SU-DHL-6 (cell line): ENCODE results near the gene CD52.

ENCODE experiments used
- H2AFZ ChIP-seq: fragments of 200-600 bp; sonication (generic); 2 replicates; pipeline ENCODE4 v1.6.1; 2014; ENCODE audit warnings: low read depth, mild to moderate bottlenecking, moderate library complexity, mixed read lengths, antibody characterized with exemption, low read length; ENCODE audit not compliant: severe bottlenecking
- H3F3A ChIP-seq: fragments of 200-600 bp; shearing (Covaris generic); 2 replicates; pipeline ENCODE4 v1.6.0; 2016; ENCODE audit warnings: antibody characterized with exemption, mild to moderate bottlenecking; ENCODE audit not compliant: insufficient read depth
- H3K27ac ChIP-seq: fragments of 200-600 bp; sonication (generic); 2 replicates; pipeline ENCODE4 v1.5.1; 2016; ENCODE audit warnings: low read depth, mild to moderate bottlenecking, low read length, moderate library complexity, mixed read lengths
- H3K27me3 ChIP-seq: fragments of 200-600 bp; sonication (generic), shearing (Covaris generic); 2 replicates; pipeline ENCODE4 v1.6.0; 2014; ENCODE audit warnings: mild to moderate bottlenecking, low read length
- H3K36me3 ChIP-seq: fragments of 200-600 bp; sonication (generic); 2 replicates; pipeline ENCODE4 v1.6.1; 2014; ENCODE audit warnings: mild to moderate bottlenecking, low read length, mixed read lengths
- H3K4me2 ChIP-seq: fragments of 300-600, 200-600 bp; shearing (Covaris generic), sonication (generic); 2 replicates; pipeline ENCODE4 v1.6.0; 2014; ENCODE audit warnings: low read length, low read depth, mild to moderate bottlenecking; ENCODE audit not compliant: poor library complexity, severe bottlenecking
- H3K4me3 ChIP-seq: fragments of 200-600 bp; sonication (generic); 2 replicates; pipeline ENCODE4 v1.5.1; 2014; ENCODE audit warnings: antibody characterized with exemption, low read length, mild to moderate bottlenecking, mixed read lengths; ENCODE audit not compliant: insufficient read depth, poor library complexity, severe bottlenecking
- H3K79me2 ChIP-seq: fragments of 200-600 bp; sonication (generic); 2 replicates; pipeline ENCODE4 v1.6.1; 2014; ENCODE audit warnings: mild to moderate bottlenecking, low read length, moderate library complexity; ENCODE audit not compliant: insufficient read depth
- H3K9ac ChIP-seq: fragments of 200-600 bp; sonication (generic); 2 replicates; pipeline ENCODE4 v1.7.0; 2014; ENCODE audit warnings: mild to moderate bottlenecking, low read length
- H3K9me2 ChIP-seq: fragments of 200-600 bp; sonication (generic); replicated peaks from 2 replicates; pipeline ENCODE4 v1.6.1; 2014; ENCODE audit warnings: low read length; ENCODE audit not compliant: insufficient read depth
- H3K9me3 ChIP-seq: fragments of 200-600 bp; sonication (generic); 2 replicates; pipeline ENCODE4 v1.6.1; 2014; ENCODE audit warnings: low read length, mixed read lengths; ENCODE audit not compliant: insufficient read depth
- H4K20me1 ChIP-seq: fragments of 200-600 bp; sonication (generic); 2 replicates; pipeline ENCODE4 v1.6.1; 2014; ENCODE audit warnings: low read depth, mild to moderate bottlenecking, antibody characterized with exemption, low read length, moderate library complexity, mixed read lengths
- CTCF ChIP-seq: fragments of 200-600 bp; sonication (generic); IDR thresholded peaks from one replicate; pipeline ENCODE4 v1.5.1; 2017; ENCODE audit warnings: antibody characterized with exemption, mild to moderate bottlenecking, low read length, moderate library complexity; ENCODE audit not compliant: insufficient read depth, poor library complexity, severe bottlenecking
- EZH2phosphoT487 ChIP-seq: fragments of 200-600 bp; sonication (generic), shearing (Covaris generic); conservative IDR thresholded peaks from 2 replicates; pipeline ENCODE4 v1.6.1; 2018; ENCODE audit warnings: mild to moderate bottlenecking, antibody characterized with exemption, low read length, moderate library complexity, mixed read lengths

CD52 gene

DNA sequence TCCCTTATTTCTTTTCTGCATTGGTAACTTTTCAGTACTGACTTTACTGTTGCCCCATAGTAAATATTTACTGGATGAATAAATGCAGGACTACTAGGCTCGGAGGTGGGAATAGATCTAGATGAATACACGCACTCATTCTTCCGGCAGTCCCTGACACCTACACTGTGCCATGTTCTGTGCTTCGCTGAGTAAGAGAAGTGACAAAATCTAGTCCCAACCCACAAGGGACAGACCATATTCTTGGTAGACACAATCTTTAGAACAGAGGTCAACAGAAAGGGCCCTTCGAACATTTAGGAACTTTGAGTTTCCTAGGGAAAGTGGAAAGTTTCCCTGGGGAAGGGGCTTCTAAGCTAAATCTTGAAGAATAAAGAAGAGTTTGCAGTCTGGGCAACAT is 3.3 kb upstream of the CD52 start:
- no peak overlapping the region for H3K4me2 ChIP-seq
- no peak overlapping the region for H2AFZ ChIP-seq
- H4K20me1 ChIP-seq, result no peaks in the 10 kb centered on the region
- H3K36me3 ChIP-seq, result no peaks in the 10 kb centered on the region
- H3K27ac ChIP-seq, result peak overlapping the region; percentile 7; the same call in 1 of the 2 replicates
- H3K79me2 ChIP-seq, result peaks cover 20% of the 10 kb centered on the region
- no peaks in the 10 kb centered on the region for H3K9me3 ChIP-seq
- no peak overlapping the region for H3K4me3 ChIP-seq
- H3K9ac ChIP-seq, result no peak overlapping the region
- no peaks in the 10 kb centered on the region for H3K9me2 ChIP-seq
- H3F3A ChIP-seq, result peaks cover 31% of the 10 kb centered on the region
- TF ChIP-seq EZH2phosphoT487, result no peak
- no peak for TF ChIP-seq CTCF
- H3K27me3 ChIP-seq, result no peaks in the 10 kb centered on the region

DNA sequence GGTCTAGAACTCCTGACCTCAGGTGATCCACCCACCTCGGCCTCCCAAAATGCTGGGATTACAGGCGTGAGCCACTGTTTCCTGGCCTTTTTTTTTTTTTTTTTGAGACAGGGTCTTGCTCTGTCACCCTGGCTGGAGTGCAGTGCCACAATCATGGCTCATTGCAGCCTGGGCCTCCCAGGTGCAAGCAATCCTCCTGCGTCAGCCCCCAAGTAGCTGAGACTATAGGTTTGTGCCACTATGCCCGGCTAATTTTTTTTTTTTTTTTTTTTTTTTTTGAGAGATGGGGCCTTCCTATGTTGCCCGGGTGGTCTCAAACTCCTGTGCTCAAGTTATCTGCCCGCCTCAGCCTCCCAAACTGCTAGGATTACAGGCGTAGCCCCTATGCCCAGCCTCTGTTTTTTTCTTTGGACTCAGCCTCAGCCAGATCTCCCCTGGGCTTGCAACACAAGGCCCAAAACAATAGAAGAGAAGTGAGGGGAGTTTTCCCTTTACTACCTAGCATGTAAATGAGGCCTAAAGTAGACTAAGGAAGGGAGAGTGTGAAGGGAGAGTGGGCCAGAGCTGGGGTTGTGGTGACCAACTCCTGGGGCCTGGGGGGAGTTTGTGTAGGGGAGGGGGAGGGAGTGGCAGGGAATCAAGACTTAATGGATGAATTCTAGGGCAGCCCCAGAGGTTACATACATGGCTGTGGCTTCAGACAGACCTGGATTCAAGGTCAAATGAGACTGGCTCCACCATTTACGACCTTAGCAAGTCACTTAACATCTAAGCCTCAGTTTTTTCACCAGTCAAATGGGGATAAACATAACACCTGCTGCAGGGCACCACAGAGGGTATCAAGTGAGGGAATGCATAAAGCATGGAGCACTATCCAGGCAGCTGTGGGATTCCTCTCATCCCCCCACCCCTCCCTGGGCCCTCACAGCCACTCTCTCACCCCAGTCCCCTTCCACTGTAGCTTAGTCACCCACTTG is 1.6 kb upstream of the CD52 start:
- Histone ChIP-seq H3K4me3 (peak overlapping the region; percentile 73), H4K20me1 (no peaks in the 10 kb centered on the region), H3K27me3 (no peaks in the 10 kb centered on the region), H3F3A (peaks cover 48% of the 10 kb centered on the region), H3K27ac (peak overlapping the region; percentile 93), H3K9me2 (no peaks in the 10 kb centered on the region), H3K9me3 (no peaks in the 10 kb centered on the region), H3K9ac (peak overlapping the region; percentile 89), H3K4me2 (peak overlapping the region; percentile 84), H2AFZ (no peak overlapping the region), H3K36me3 (no peaks in the 10 kb centered on the region), H3K79me2 (peaks cover 20% of the 10 kb centered on the region)
- TF ChIP-seq EZH2phosphoT487, result no peak

GRCh38 chr1:26317146-26317545 is 612 bp upstream of the CD52 start:
- peak overlapping the region; percentile 89 for H3K9ac ChIP-seq
- peaks cover under 1% of the 10 kb centered on the region; the same call in 1 of the 2 replicates for H3K36me3 ChIP-seq
- no peaks in the 10 kb centered on the region for H4K20me1 ChIP-seq
- peaks cover 50% of the 10 kb centered on the region for H3F3A ChIP-seq
- peak overlapping the region; percentile 73 for H3K4me3 ChIP-seq
- H3K27ac ChIP-seq, result peak overlapping the region; percentile 93
- no peaks in the 10 kb centered on the region for H3K9me3 ChIP-seq
- no peaks in the 10 kb centered on the region for H3K9me2 ChIP-seq
- H3K4me2 ChIP-seq, result peak overlapping the region; percentile 84
- H3K79me2 ChIP-seq, result peaks cover 20% of the 10 kb centered on the region
- no peaks in the 10 kb centered on the region for H3K27me3 ChIP-seq
- no peak overlapping the region for H2AFZ ChIP-seq
- TF ChIP-seq CTCF, result no peak
- no peak for TF ChIP-seq EZH2phosphoT487
